GM12878 (cell line): ENCODE results near the gene SELENOS. TPM values are rescaled to one million over a fixed set of nuclear protein-coding genes. Genes with fewer than 3 reads are reported as not detected.

ENCODE experiments used
- ATAC-seq: fragments of 200-7000 bp; cut with Tn5 transposase; 3 replicates; pipeline ENCODE4 v1.9.1; 2020; ENCODE audit warnings: mild to moderate bottlenecking, moderate library complexity
- BruUV-seq: library from RNA; stranded (reverse); fragments of 400-500 nt; replicated peaks from 2 replicates; lab custom pipeline; 2021; lab: Mats Ljungman, UMichigan
- CTCF ChIA-PET: fragments of 300-600 bp; sonication (Branson Sonifier 250); formaldehyde crosslinking; extraction: SDS; loops from one replicate; lab custom pipeline; 2021; ENCODE audit warnings: inconsistent platforms; lab: Yijun Ruan, JAX
- POLR2A ChIA-PET: fragments of 350-600 bp; formaldehyde crosslinking; extraction: SDS; loops from one replicate; lab custom pipeline; 2021; ENCODE audit warnings: inconsistent platforms; lab: Charles Lee
- RAD21 ChIA-PET: fragments of 300-600 bp; sonication (Branson Sonifier 250); formaldehyde crosslinking; loops from one replicate; lab custom pipeline; 2023; ENCODE audit warnings: antibody characterized with exemption; ENCODE audit not compliant: unreplicated experiment; lab: Charles Lee
- SMC1A ChIA-PET: fragments of 300-600 bp; sonication (Branson Sonifier 250); formaldehyde crosslinking; loops from one replicate; lab custom pipeline; 2023; ENCODE audit not compliant: unreplicated experiment, uncharacterized antibody; lab: Charles Lee
- DNase-seq: peaks from one replicate; pipeline ENCODE4 v3.0.0-alpha.2; 2011; ENCODE audit warnings: low read depth, low spot score
- FAIRE-seq: peaks from 3 replicates; lab custom pipeline; 2011; peaks lifted over from hg19 to GRCh38; lab: Jason Lieb, UNC
- H2AFZ ChIP-seq: 2 replicates; pipeline ENCODE4 v1.6.0; 2011; ENCODE audit warnings: low read depth, low read length, control low read depth; ENCODE audit not compliant: control insufficient read depth
- H3K27ac ChIP-seq: 2 replicates; pipeline ENCODE4 v1.5.1; 2011; ENCODE audit warnings: control low read depth; ENCODE audit not compliant: control insufficient read depth, insufficient read depth
- H3K27me3 ChIP-seq, 2 experiments: replicated peaks in 1 of 2; 2 replicates each; pipeline versions ENCODE4 v1.6.0 to v1.6.1; 2011; ENCODE audit warnings: low read length in 1 of 2; ENCODE audit not compliant: control insufficient read depth in 2 of 2, insufficient read depth in 2 of 2
- H3K36me3 ChIP-seq, 2 experiments: 2 replicates each; pipeline ENCODE4 v1.5.1; 2011; ENCODE audit warnings: low read length in 1 of 2; ENCODE audit not compliant: control insufficient read depth in 2 of 2, insufficient read depth in 2 of 2
- H3K4me1 ChIP-seq: 2 replicates; pipeline ENCODE4 v1.6.1; 2011; ENCODE audit warnings: mild to moderate bottlenecking, low read length, moderate library complexity, mixed read lengths; ENCODE audit not compliant: control insufficient read depth, insufficient read depth
- H3K4me2 ChIP-seq: 2 replicates; pipeline ENCODE4 v1.6.0; 2011; ENCODE audit warnings: control low read depth; ENCODE audit not compliant: control insufficient read depth, insufficient read depth
- H3K4me3 ChIP-seq: fragments of 200-600 bp; sonication (generic); 2 replicates; pipeline ENCODE4 v1.5.1; 2016
- H3K79me2 ChIP-seq: 2 replicates; pipeline ENCODE4 v1.6.0; 2011; ENCODE audit warnings: low read length; ENCODE audit not compliant: control insufficient read depth, insufficient read depth
- H3K9ac ChIP-seq: 2 replicates; pipeline ENCODE4 v1.8.0; 2011; ENCODE audit warnings: low read length, control low read depth, mixed read lengths; ENCODE audit not compliant: control insufficient read depth, insufficient read depth
- H3K9me3 ChIP-seq: replicated peaks from 3 replicates; pipeline ENCODE4 v1.5.1; 2011; ENCODE audit warnings: mild to moderate bottlenecking, low read length; ENCODE audit not compliant: control insufficient read depth, insufficient read depth
- H4K20me1 ChIP-seq: 2 replicates; pipeline ENCODE4 v1.6.0; 2011; ENCODE audit not compliant: control insufficient read depth, insufficient read depth
- BACH1 ChIP-seq: fragments of 450-650 bp; IDR thresholded peaks from 2 replicates; pipeline ENCODE4 v1.6.1; 2017; ENCODE audit warnings: mild to moderate bottlenecking, borderline replicate concordance
- BHLHE40 ChIP-seq, 2 experiments: fragments of 450-650 bp in 1 of 2; IDR thresholded peaks; 2 replicates each; pipeline ENCODE4 v1.6.1; 2011 to 2017; ENCODE audit warnings: low read depth in 2 of 2, borderline replicate concordance in 1 of 2, improper control_type of control experiment in 1 of 2, low read length in 1 of 2, mild to moderate bottlenecking in 1 of 2
- CBX5 ChIP-seq: sonication (generic); IDR thresholded peaks from 2 replicates; pipeline ENCODE4 v1.6.1; 2016; ENCODE audit warnings: low read depth, moderate library complexity, mild to moderate bottlenecking, inconsistent platforms
- CREM ChIP-seq: IDR thresholded peaks from 2 replicates; pipeline ENCODE4 v1.6.1; 2014; ENCODE audit warnings: antibody characterized with exemption, low read depth
- FOXK2 ChIP-seq: fragments of 450-650 bp; IDR thresholded peaks from 2 replicates; pipeline ENCODE4 v1.6.1; 2017; ENCODE audit warnings: mild to moderate bottlenecking, moderate library complexity
- GABPA ChIP-seq: IDR thresholded peaks from 2 replicates; pipeline ENCODE4 v1.6.1; 2014; ENCODE audit warnings: antibody characterized with exemption, low read depth, mild to moderate bottlenecking, inconsistent platforms
- HCFC1 ChIP-seq: fragments of 150-350 bp; IDR thresholded peaks from 2 replicates; pipeline ENCODE4 v1.6.1; 2014; ENCODE audit warnings: low read length
- IKZF1 ChIP-seq: fragments of 450-650 bp; conservative IDR thresholded peaks from 2 replicates; pipeline ENCODE4 v1.6.1; 2017; ENCODE audit warnings: antibody characterized with exemption, mild to moderate bottlenecking
- MEF2A ChIP-seq: IDR thresholded peaks from 2 replicates; pipeline ENCODE4 v1.6.1; 2011; ENCODE audit warnings: low read depth, mild to moderate bottlenecking, low read length, moderate library complexity; ENCODE audit not compliant: insufficient read depth
- MEF2B ChIP-seq: fragments of 450-650 bp; IDR thresholded peaks from 2 replicates; pipeline ENCODE4 v1.6.1; 2018; ENCODE audit warnings: mild to moderate bottlenecking, moderate library complexity; ENCODE audit not compliant: partially characterized antibody, poor library complexity, severe bottlenecking
- PRDM15 ChIP-seq: fragments of 450-650 bp; formaldehyde crosslinking; IDR thresholded peaks from 2 replicates; pipeline ENCODE4 v1.4.0; 2020; ENCODE audit warnings: mild to moderate bottlenecking, moderate library complexity
- RB1 ChIP-seq: fragments of 450-650 bp; formaldehyde crosslinking; IDR thresholded peaks from 2 replicates; pipeline ENCODE4 v1.6.1; 2017; ENCODE audit warnings: mild to moderate bottlenecking, borderline replicate concordance
- SMARCA5 ChIP-seq: fragments of 450-650 bp; IDR thresholded peaks from 2 replicates; pipeline ENCODE4 v1.6.1; 2017; ENCODE audit warnings: mild to moderate bottlenecking
- SUPT20H ChIP-seq: IDR thresholded peaks from 2 replicates; pipeline ENCODE4 v1.6.1; 2011; ENCODE audit warnings: low read depth, mild to moderate bottlenecking, low read length, moderate library complexity, borderline replicate concordance; ENCODE audit not compliant: control insufficient read depth
- SUZ12 ChIP-seq: fragments of 200-600 bp; sonication (generic); IDR thresholded peaks from one replicate; pipeline ENCODE4 v1.6.1; 2018; ENCODE audit warnings: antibody characterized with exemption, mild to moderate bottlenecking; ENCODE audit not compliant: unreplicated experiment
- ZNF384 ChIP-seq: IDR thresholded peaks from 2 replicates; pipeline ENCODE4 v1.6.1; 2012; ENCODE audit warnings: low read depth, mild to moderate bottlenecking, low read length, improper control_type of control experiment, borderline replicate concordance
- WGBS: methylation state at CpG from one replicate; pipeline ENCODE4 v1.1.6; 2016; ENCODE audit warnings: low lambda C conversion rate; ENCODE audit not compliant: insufficient replicate concordance, insufficient coverage; ENCODE audit errors: missing lambda C conversion rate; 5-methylcytosine and 5-hydroxymethylcytosine counted together
- in situ Hi-C: fragments of 300-500 bp; cut with MboI; formaldehyde crosslinking; loops from 9 replicates; pipeline ENCODE4 v1.14.3; 2018; ENCODE audit warnings: mixed read lengths
- intact Hi-C: fragments of 100-400 bp; cut with micrococcal nuclease; formaldehyde crosslinking; loops from one replicate; pipeline ENCODE4 v1.14.2; 2022; ENCODE audit not compliant: unreplicated experiment
- polyA plus RNA-seq, 11 experiments: library from polyadenylated mRNA; depleted of rRNA in 4 of 11; unstranded in 6 of 11; stranded (reverse) in 5 of 11; fragments of >200 nt; fragmentation: Nextera tagmentation in 4 of 11; fragmentation: Illumina TruSeq in 1 of 11; extraction: Ambion mirVana in 4 of 11; extraction: Trizol in 1 of 11; gene quantifications; 1 replicate in 1 of 11; 2 replicates in 10 of 11; pipeline versions ENCODE4 v1.2.1 to v1.2.3, GENCODE V29; 2011 to 2016; ENCODE audit warnings: inconsistent platforms in 2 of 11, missing spikeins in 2 of 11, low read depth in 1 of 11
- total RNA-seq, 4 experiments: library from RNA; depleted of rRNA in 3 of 4; stranded (reverse); fragments of >200 nt in 3 of 4; fragmentation: Illumina TruSeq in 1 of 4; extraction: Trizol in 1 of 4; gene quantifications; 2 replicates each; pipeline versions ENCODE4 v1.2.1 to v1.2.3, GENCODE V29; 2013 to 2021
- TF ChIP-seq, protein P1 (sequence below): IDR thresholded peaks from 2 replicates; pipeline ENCODE4 v1.6.1; 2012; ENCODE audit warnings: low read depth, low read length, improper control_type of control experiment
- TF ChIP-seq, protein P2 (sequence below): fragments of 450-650 bp; IDR thresholded peaks from 2 replicates; pipeline ENCODE4 v1.6.1; 2016; ENCODE audit warnings: mild to moderate bottlenecking
- TF ChIP-seq, protein P3 (sequence below): fragments of 450-650 bp; IDR thresholded peaks from 2 replicates; pipeline ENCODE4 v1.6.1; 2017; ENCODE audit warnings: borderline replicate concordance

The SELENOS gene
- total and polyA plus RNA-seq, 10 of the 15 experiments (the other 5 are each of a cell fraction or from before 2014, with no cell fraction given) = 25.8 to 90.1 (median 37.3) TPM

DNA sequence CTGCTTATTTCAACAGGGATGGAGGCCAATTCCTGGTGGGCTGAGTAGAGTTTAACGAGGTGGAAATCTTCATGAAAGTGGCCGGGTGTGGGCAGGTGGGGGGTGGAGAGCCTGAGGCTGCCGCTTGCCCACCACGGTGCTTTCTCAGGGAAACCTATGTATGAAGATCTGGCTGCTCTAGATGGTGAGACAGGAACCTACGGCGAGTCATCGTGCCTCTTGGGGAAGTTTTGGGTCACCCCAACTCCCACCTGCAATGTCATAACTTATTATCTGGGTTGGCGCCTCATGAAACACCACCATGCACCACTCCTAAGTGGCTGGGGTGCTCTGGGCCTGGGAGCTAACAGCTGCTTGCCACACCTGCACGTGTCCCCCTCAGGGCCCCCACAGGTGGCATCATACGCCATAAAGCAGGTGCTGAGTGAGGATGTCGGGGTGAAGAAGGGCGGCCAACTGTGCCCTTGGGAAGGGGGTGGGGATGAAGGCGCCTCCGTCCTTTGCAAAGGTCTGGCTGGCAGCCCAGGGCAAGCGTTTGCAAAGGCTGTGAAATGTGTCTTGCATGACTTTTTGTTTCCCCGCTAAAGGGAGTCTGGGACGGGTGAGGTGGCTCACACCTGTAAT is 45.7 kb upstream of the SELENOS start:
- Histone ChIP-seq H3K9me3 (no peaks in the 10 kb centered on the region), H3K4me1 (no peaks in the 10 kb centered on the region), H3K27ac (no peak overlapping the region), H3K4me2 (no peak overlapping the region), H4K20me1 (no peaks in the 10 kb centered on the region), H2AFZ (no peak overlapping the region), H3K79me2 (no peaks in the 10 kb centered on the region), H3K36me3 (no peaks in the 10 kb centered on the region), H3K27me3 (peaks cover 6% of the 10 kb centered on the region in 2 experiments), H3K9ac (no peak overlapping the region), H3K4me3 (no peak overlapping the region)
- RAD21 ChIA-PET = no interaction called here
- ATAC-seq = no peak
- CTCF ChIA-PET = no interaction called here
- POLR2A ChIA-PET = no interaction called here
- no peak for DNase-seq
- no peak for FAIRE-seq
- 32% methylated on average over 17 of the region's 17 CpGs for WGBS
- in situ Hi-C loops (no loop called here), intact Hi-C loops (no loop called here)
- SMC1A ChIA-PET = no interaction called here
- no TSS peak for BruUV-seq
- TF ChIP-seq, protein P1, sequence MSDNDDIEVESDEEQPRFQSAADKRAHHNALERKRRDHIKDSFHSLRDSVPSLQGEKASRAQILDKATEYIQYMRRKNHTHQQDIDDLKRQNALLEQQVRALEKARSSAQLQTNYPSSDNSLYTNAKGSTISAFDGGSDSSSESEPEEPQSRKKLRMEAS = no peak
- TF ChIP-seq, protein P2, sequence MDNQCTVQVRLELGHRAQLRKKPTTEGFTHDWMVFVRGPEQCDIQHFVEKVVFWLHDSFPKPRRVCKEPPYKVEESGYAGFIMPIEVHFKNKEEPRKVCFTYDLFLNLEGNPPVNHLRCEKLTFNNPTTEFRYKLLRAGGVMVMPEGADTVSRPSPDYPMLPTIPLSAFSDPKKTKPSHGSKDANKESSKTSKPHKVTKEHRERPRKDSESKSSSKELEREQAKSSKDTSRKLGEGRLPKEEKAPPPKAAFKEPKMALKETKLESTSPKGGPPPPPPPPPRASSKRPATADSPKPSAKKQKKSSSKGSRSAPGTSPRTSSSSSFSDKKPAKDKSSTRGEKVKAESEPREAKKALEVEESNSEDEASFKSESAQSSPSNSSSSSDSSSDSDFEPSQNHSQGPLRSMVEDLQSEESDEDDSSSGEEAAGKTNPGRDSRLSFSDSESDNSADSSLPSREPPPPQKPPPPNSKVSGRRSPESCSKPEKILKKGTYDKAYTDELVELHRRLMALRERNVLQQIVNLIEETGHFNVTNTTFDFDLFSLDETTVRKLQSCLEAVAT = no peak
- TF ChIP-seq CBX5 = no peak
- TF ChIP-seq HCFC1 = no peak
- no peak for TF ChIP-seq PRDM15 (CRISPR knock-in tag)
- no peak for TF ChIP-seq FOXK2
- no peak for TF ChIP-seq ZNF384
- TF ChIP-seq RB1 = no peak
- TF ChIP-seq IKZF1 = no peak
- TF ChIP-seq BHLHE40 (IDR thresholded peaks at IDR 0.05; ENCODE audit: borderline replicate concordance in 1 of 2, low read depth in 2 of 2, low read length in 1 of 2) = no peak
- no peak for TF ChIP-seq BACH1
- TF ChIP-seq SUZ12 = no peak
- TF ChIP-seq GABPA = no peak
- no peak for TF ChIP-seq MEF2A
- TF ChIP-seq, protein P3, sequence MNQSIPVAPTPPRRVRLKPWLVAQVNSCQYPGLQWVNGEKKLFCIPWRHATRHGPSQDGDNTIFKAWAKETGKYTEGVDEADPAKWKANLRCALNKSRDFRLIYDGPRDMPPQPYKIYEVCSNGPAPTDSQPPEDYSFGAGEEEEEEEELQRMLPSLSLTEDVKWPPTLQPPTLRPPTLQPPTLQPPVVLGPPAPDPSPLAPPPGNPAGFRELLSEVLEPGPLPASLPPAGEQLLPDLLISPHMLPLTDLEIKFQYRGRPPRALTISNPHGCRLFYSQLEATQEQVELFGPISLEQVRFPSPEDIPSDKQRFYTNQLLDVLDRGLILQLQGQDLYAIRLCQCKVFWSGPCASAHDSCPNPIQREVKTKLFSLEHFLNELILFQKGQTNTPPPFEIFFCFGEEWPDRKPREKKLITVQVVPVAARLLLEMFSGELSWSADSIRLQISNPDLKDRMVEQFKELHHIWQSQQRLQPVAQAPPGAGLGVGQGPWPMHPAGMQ = no peak
- no peak for TF ChIP-seq CREM
- no peak for TF ChIP-seq MEF2B
- TF ChIP-seq SUPT20H = no peak
- TF ChIP-seq SMARCA5 = no peak
